HG03045 (cell line): ENCODE results near the gene FAM131A.
"Not testable (repeated sequence)": the region's sequence is repeated elsewhere in the genome, so short reads cannot be mapped to it uniquely, and the experiment has no call there.

Experiments
- ATAC-seq: cut with Tn5 transposase; IDR thresholded peaks from one replicate; pipeline ENCODE4 v1.9.1; 2021; ENCODE audit warnings: mild to moderate bottlenecking, moderate library complexity; ENCODE audit not compliant: unreplicated experiment

FAM131A gene

GRCh38 chr3:184338511-184338945 is 1.1 kb downstream of the FAM131A start:
- no peak for ATAC-seq

DNA sequence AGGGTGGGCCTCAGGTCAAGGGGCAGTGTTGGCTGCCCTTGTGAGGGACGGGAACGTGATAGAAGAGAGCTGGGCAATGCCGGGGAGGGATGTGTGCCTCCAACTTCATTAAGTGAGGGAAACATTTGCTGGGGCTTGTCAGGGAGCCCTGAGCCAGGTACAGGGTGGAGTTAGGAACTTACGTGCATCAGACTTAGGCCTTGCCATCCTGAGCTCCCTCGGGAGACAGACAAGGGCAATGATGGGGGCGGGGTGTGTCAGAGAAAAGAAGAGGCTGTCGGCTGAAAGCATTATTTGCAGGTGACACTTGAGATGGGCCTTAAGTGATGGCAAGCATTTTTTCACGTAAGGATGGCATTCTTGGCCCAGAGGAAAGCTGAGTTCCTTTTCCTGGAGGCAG is 1.6 kb downstream of the FAM131A start:
- ATAC-seq, result no peak

DNA sequence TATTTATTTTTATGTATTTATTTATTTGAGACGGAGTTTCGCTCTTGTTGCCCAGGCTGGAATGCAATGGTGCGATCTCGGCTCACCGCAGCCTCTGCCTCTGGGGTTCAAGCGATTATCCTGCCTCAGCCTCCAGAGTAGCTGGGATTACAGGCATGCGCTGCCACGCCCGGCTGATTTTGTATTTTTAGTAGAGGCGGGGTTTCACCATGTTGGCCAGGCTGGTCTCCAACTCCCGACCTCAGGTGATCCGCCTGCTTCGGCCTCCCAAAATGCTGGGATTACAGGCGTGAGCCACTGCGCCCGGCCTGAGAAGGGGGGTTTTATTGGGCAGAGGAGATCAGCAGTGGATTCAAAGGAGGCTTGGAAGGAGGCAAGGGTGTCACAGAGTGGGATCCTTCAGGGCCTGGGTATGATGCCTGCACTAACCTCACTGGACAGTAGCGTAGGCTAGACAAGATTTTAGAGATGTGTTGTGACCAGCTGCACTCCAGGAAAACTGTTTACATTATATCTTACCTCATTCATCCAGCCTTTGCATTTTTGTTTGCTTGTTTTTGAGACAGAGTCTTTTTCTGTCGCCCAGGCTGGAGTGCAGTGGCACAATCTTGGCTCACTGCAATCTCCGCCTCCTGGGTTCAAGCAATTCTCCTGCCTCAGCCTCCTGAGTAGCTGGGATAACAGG is 2.2 kb downstream of the FAM131A start:
- not testable (repeated sequence) for ATAC-seq

GRCh38 chr3:184341925-184342324 is 4.5 kb downstream of the FAM131A start:
- no peak for ATAC-seq

- ATAC-seq, result no peak
Measured at GRCh38 chr3:184343200-184343876, 5.9 kb downstream of the FAM131A start.

DNA sequence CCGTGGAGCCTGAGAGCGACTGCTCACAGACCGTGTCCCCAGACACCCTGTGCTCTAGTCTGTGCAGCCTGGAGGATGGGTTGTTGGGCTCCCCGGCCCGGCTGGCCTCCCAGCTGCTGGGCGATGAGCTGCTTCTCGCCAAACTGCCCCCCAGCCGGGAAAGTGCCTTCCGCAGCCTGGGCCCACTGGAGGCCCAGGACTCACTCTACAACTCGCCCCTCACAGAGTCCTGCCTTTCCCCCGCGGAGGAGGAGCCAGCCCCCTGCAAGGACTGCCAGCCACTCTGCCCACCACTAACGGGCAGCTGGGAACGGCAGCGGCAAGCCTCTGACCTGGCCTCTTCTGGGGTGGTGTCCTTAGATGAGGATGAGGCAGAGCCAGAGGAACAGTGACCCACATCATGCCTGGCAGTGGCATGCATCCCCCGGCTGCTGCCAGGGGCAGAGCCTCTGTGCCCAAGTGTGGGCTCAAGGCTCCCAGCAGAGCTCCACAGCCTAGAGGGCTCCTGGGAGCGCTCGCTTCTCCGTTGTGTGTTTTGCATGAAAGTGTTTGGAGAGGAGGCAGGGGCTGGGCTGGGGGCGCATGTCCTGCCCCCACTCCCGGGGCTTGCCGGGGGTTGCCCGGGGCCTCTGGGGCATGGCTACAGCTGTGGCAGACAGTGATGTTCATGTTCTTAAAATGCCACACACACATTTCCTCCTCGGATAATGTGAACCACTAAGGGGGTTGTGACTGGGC is 7.3 kb downstream of the FAM131A start:
- no peak for ATAC-seq

- no peak for ATAC-seq
Measured at GRCh38 chr3:184345317-184346144, 8.1 kb downstream of the FAM131A start.

- no peak for ATAC-seq
Measured at GRCh38 chr3:184346480-184347190, 9.2 kb downstream of the FAM131A start.

- no peak for ATAC-seq
Measured at GRCh38 chr3:184347321-184348056, 10.1 kb downstream of the FAM131A start.

DNA sequence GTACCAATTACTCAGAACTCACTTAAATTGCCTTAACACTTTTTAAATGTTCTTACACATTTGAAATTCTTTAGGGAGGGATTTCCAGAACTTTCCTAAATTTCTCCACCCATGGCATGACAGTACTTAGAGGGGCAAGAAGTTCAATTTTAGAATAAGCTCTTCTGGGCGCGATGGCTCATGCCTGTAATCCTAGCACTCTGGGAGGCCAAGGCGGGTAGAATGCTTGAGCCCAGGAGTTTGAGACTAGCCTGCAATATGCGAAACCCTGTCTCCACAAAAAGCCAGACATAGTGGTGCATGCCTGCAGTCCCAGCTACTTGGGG is 10.6 kb downstream of the FAM131A start:
- no peak for ATAC-seq

DNA sequence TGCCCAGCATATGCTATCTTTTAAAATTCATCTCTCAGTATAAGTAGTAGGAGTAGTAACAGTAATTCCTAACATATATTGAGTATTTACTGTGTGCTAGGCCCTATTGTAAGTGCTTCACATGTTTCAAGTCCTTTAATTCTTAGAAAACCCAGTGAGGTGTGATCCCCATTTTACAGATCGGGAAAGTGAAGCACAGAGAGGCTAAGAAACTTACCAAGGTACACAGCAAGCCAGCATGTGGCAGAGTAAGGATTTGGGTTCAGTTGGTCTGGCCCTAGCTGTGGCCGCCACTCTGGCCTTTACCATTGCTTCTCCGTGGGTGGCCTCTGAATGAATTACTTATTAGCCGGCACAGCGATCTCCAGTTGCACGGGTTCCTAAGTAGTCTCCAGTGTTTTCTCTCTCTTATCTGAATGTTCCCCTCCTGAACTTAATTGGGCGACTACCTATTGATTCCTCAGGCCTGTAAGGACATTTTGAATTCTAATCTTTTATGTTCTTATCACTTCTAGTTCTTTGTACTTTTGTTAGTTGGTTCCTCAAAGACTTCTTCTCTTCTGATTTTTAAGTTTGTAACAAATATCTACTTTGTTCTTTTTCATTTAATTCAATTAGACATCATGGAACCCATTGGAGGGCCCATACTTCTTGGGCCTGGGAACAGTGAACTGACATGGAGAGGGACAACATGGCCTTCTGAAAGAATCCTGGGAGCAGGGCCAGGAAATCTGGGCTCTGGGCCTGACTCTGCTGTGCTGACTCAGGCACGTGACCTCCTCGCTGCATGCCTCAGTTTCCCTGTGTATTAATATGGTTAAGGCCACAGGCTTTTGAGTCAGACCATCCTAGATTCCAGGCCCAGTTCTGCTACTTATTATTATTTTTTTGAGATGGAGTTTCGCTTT is 12.4 kb downstream of the FAM131A start:
- no peak for ATAC-seq

DNA sequence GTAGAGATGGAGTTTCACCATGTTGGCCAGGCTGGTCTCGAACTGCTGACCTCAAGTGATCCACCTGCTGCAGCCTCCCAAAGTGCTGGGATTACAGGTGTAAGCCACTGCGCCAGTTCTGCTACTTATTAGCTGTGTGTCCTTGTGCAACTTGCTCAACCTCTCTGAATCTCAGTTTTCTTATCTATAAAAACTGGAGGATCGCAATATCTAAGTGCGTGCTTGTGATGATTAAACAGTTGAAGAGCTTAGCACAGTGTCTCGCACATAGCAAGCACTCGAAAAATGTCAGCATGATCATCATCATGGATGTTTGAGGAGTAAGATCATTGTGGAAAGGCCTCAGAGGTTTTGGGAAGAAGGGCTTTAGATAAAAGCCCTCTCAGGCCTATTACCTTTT is 13.2 kb downstream of the FAM131A start:
- no peak for ATAC-seq

DNA sequence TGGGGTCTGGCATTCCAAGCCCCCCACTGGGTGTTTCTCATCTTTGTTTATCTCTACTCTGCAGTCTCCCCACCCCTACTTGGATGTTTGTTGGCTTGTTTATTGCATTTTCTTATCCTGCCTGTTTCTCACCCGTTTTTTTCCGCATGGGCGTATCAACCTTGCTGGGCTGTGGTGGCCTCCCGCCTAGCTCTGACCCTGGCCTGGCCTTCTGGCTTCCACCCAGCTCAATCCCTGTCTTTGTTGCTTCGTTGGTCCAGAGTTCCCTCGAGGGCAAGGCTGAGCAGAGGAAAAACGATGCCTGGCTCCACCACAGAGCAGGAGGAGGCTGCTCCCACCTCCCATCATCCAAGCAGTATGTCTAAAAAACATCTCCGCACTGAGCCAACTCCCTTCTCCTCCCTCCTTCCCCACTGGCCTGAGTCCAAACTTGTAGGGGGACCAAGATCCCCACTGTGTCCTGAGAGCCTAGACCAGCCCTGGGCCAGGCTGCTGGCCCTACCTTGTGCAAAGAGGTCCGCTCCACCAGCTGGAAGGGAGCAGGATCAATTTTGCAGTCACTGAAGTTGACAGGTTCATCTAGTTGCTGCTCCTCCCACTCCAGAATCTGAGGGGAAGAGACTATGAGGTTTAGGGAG is 14.2 kb downstream of the FAM131A start:
- no peak for ATAC-seq

DNA sequence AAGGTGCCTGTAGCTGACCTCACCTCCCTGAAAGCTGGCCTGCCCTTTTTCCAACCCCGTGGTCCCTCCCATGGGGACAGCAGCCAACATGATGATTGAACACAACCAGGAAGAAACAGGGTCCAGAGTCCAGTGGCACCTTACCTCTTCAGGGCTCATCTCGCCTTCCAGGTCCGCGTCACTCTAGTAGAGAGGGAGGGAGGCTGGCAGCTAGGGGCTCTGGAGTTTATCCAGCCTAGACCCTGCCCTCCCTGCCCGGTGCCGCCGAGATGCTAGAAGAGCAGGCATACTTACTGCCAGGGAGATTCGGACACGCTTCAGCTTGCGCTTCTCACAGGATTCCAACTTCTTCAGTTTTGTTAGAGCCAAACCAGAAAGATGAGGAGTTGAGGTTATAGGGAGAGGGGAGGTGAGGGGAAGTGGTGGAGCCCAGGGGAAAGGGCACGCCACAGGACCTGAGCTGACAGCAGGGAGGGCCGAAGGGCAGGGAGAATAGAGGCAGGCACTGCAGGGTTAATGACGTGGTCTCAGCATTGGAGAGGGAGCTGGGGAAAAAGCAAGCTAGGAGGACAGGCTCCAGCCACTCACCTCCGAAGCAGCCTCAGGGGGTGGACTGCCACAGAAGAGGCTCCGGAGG is 14.9 kb downstream of the FAM131A start:
- no peak for ATAC-seq

GRCh38 chr3:184352897-184353545 is 15.6 kb downstream of the FAM131A start:
- no peak for ATAC-seq

GRCh38 chr3:184353546-184353941 is 16.1 kb downstream of the FAM131A start:
- ATAC-seq, result no peak

DNA sequence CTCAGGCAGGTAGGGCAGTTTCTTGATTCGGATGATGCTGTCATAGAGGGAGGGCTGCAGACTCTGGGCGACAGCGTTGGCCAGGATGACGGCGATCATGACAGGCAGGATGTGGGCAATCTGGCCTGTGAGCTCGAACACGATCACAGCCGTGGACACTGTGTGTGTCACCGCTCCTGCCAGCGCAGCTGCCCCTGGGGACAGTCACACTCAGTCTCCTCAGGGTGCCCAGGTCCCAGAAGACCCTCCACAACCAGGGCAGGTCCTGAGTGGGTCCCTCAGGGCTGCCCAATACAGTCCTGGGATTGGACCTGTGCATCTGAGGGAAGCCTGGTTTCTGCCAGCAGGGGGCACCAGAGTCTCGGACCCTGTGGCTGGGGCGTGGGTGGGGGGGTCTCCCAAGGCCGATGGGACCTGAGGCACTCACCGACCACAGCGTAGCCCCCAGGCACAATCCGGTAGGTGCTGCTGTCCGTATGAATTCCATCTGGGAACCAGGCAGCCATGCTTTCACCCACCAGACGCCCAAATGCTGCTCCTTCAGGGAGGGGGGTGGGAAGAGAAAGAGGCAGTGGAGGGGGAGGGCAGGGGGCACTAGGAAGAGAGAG is 16.8 kb downstream of the FAM131A start:
- ATAC-seq, result no peak
